ENCODE data around the gene ELF2.
A peak's percentile ranks its signal among the peaks of the same experiment; 100 is the strongest.
"Not testable (repeated sequence)": the region's sequence is repeated elsewhere in the genome, so short reads cannot be mapped to it uniquely, and the experiment has no call there.

ELF2 gene

DNA sequence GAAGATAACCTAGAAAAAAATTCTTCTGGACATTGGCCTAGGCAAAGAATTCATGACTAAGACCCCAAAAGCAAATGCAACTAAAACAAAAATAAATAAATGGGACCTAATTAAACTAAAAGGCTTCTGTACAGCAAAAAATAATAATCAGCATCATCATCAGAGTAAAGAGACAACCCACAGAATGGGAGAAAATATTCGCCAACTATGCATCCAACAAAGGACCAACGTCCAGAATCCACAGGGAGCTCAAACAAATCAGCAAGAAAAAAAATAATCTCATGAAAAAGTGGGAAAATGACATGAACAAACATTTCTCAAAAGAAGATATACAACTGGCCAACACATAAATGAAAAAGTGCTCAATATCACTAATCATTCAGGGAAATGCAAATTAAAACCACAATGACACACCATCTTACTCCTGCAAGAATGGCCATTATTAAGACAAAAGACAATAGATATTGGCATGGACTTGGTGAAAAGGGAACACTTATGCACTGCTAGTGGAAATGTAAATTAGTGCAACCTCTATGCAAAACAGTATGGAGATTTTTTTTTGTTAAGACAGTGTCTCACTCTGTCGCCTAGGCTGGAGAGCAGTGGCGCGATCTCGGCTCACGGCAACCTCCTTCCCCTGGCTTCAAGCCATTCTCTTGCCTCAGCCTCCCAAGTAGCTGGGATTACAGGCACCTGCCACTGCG, 29.9 kb downstream of the ELF2 start:
- in situ Hi-C loops (cut with MboI; ENCODE audit: low pct_unique_long_range_greater_than_20kb, low sequenced_read_pairs), result no loop called here
- no peak for DNase-seq

DNA sequence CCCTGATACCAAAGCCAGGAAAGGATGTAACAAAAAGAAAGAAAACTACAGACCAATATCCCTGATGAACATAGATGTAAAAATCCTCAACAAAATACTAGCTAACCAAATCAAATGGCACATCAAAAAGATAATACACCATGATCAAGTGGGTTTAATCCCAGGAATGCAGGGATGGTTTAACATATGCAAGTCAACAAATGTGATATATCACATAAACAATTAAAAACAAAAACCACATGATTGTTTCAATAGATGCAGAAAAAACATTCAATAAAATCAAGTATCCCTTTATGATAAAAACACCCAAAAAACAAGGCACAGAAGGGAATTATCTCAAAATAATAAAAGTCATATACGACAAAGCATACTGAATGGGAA, 31.5 kb downstream of the ELF2 start:
- no peak for DNase-seq
- in situ Hi-C loops (cut with MboI; ENCODE audit: low pct_unique_long_range_greater_than_20kb, low sequenced_read_pairs), result no loop called here

- peak; percentile 24 for DNase-seq
- in situ Hi-C loops (cut with MboI; ENCODE audit: low pct_unique_long_range_greater_than_20kb, low sequenced_read_pairs), result no loop called here
These were observed 32.0 kb downstream of the ELF2 start for GRCh38 chr4:139144911-139145551.

- DNase-seq, result peak; percentile 67
- in situ Hi-C loops (cut with MboI; ENCODE audit: low pct_unique_long_range_greater_than_20kb, low sequenced_read_pairs), result no loop called here
These were observed 32.7 kb downstream of the ELF2 start for GRCh38 chr4:139144161-139144859.

GRCh38 chr4:139142980-139143379, 34.0 kb downstream of the ELF2 start:
- in situ Hi-C loops (cut with MboI; ENCODE audit: low pct_unique_long_range_greater_than_20kb, low sequenced_read_pairs), result no loop called here

DNA sequence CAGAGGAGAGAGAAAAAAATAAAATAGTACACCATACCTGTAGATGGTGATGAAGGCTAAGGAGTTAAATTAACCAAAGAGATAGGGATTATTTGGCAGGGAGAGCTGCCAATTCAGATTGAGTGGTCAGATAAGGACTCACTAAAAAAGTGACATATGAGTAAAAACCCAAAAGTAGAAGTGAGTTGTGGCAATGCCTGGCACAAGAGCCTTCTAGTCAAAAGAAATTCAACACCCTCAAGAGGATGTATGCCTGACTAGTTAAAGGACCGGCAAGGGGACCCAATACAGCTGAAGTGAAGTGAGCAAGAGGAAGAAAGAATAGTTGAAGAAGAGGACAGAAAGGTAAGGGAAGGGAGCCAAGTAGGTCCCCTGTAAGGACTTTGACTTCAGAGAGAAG, 34.9 kb downstream of the ELF2 start:
- in situ Hi-C loops (cut with MboI; ENCODE audit: low pct_unique_long_range_greater_than_20kb, low sequenced_read_pairs), result no loop called here
- peak; percentile 37 for DNase-seq

More at GRCh38 chr4:139142980-139143379, 34.0 kb downstream of the ELF2 start:
- peak; percentile 36 for DNase-seq

- in situ Hi-C loops (cut with MboI; ENCODE audit: low pct_unique_long_range_greater_than_20kb, low sequenced_read_pairs), result no loop called here
- DNase-seq, result no peak
These were observed 39.3 kb downstream of the ELF2 start for GRCh38 chr4:139137763-139138162.

DNA sequence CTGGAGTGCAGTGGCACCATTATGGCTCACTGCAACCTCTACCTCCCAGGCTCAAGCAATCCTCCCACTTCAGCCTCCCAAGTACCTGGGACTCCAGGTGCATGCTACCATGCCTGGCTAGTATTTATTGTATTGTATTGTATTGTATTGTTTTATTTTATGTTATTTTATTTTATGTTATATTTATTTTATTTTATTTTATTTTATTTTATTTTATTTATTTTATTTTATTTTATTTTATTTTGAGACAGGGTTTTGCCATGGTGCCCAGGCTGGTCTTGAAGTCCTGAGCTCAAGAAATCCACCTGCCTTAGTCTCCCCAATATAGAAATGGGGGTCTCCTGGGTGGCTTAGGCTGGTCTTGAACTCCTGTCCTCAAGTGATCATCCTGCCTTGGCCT, 42.6 kb downstream of the ELF2 start:
- in situ Hi-C loops (cut with MboI; ENCODE audit: low pct_unique_long_range_greater_than_20kb, low sequenced_read_pairs), result no loop called here
- no peak for DNase-seq

DNA sequence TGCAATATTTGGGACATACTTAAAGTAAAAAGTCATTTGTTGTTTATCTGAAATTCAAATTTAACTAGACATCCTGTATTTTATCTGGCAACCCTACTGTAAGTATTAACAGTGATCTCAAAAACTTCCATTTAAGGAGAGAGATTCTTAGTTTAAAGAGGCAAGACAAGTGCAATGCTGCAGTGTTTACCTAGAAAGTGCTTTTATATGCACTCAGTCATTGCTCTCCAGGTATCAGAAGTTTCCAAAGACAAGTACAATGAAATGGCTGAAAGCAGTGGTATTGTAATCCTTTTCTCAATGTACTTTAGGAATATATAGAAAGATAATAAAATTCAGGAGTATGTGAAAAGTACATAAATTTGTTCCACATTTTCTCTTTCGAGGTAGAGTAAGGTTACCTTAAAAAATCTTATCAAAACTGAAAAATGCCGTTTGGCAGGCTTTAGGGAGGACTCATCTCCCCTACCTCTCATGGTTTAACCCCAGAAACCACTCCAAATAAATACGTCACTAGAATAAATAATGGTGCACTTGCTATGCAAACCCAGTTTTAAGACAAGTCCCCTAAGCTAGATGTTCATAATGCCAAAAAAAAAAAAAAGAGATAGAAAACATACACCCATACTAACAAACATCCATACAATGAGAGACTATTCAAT, 45.7 kb downstream of the ELF2 start:
- in situ Hi-C loops (cut with MboI; ENCODE audit: low pct_unique_long_range_greater_than_20kb, low sequenced_read_pairs), result no loop called here
- DNase-seq, result no peak

DNA sequence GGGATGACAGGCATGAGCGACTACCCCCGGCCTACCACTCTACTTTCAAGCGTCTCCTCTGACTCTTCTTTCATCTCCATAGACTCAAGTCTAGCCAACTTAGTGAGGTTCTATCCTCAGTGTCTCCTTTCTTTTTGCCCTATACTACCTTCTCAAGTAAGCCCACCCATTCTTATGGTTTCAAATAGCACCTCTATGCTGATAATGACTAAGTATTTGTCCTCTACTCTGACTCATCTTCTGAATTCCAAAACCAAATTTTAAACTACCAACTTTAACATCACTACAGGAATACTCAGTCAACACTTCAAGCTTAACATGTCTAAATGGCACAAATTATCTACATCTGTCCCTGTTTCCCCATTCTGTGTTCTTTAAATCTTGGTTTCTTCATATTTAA, 47.8 kb downstream of the ELF2 start:
- in situ Hi-C loops (cut with MboI; ENCODE audit: low pct_unique_long_range_greater_than_20kb, low sequenced_read_pairs), result no loop called here
- no peak for DNase-seq

DNA sequence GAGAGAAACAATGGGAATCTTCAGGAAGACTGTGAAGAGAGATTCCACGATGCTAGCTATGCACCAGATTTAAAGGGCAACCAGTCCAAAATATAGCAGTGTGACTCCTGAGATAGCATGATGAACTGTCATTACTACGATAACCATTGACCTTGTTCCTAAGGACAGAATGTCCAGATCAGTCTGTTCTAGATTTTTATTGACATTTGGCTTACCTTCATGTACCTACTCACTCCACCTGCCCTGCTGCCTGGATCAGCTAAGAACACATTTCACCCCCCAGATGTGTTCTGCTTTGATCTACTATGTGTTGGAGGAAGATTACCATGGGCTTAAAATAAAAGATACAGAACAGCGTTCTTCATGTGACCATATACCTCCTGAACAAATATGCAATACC, 50.1 kb downstream of the ELF2 start:
- in situ Hi-C loops (cut with MboI; ENCODE audit: low pct_unique_long_range_greater_than_20kb, low sequenced_read_pairs), result no loop called here

GRCh38 chr4:139123910-139124309, 53.1 kb downstream of the ELF2 start:
- DNase-seq, result no peak
- in situ Hi-C loops (cut with MboI; ENCODE audit: low pct_unique_long_range_greater_than_20kb, low sequenced_read_pairs), result no loop called here

More for the DNA sequence above, 50.1 kb downstream of the ELF2 start:
- no peak for DNase-seq

DNA sequence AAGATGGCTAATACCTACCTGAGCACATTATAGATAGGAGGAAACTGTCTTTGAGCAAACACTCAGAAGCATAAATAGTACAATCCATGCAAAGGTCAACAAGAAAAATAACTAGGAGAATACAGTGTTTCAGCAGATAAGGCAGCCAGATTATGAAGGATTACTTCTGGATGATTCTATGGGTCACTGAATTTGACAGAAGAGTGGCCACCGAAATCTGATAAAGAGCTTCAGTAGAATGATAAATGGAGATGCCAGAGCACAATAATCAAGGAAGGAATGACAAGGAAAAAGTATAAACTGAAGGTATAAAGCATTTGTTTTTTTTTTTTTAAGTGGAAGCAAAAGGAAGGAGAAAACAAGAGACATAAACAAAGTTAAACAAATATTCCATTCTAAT, 58.7 kb downstream of the ELF2 start:
- in situ Hi-C loops (cut with MboI; ENCODE audit: low pct_unique_long_range_greater_than_20kb, low sequenced_read_pairs), result no loop called here
- no peak for DNase-seq

- in situ Hi-C loops (cut with MboI; ENCODE audit: low pct_unique_long_range_greater_than_20kb, low sequenced_read_pairs), result no loop called here
- DNase-seq, result no peak
These were observed 61.8 kb downstream of the ELF2 start for GRCh38 chr4:139115226-139115625.

GRCh38 chr4:139114795-139115194, 62.2 kb downstream of the ELF2 start:
- DNase-seq; in situ Hi-C loops (cut with MboI; ENCODE audit: low pct_unique_long_range_greater_than_20kb, low sequenced_read_pairs): not testable (repeated sequence)

DNA sequence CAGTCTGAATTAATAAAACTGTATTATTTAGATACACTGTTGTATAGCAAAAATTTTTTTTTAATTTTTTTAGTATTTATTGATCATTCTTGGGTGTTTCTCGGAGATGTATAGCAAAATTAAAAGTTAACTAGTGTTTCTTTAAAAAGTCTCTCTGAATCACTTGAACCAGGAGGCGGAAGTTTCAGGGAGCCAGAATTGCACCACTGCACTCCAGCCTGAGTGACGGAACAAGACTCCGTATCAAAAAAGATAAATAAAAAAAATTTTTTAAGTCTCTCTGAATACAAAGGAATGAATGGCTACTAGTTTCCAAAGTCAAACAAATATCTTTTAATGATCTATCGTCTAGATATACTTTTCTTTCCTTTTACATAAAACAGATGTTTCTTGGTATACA, 64.4 kb downstream of the ELF2 start:
- in situ Hi-C loops (cut with MboI; ENCODE audit: low pct_unique_long_range_greater_than_20kb, low sequenced_read_pairs), result no loop called here

GRCh38 chr4:139108567-139109128, 68.4 kb downstream of the ELF2 start:
- DNase-seq, result no peak
- in situ Hi-C loops (cut with MboI; ENCODE audit: low pct_unique_long_range_greater_than_20kb, low sequenced_read_pairs), result no loop called here

More for the DNA sequence above, 64.4 kb downstream of the ELF2 start:
- DNase-seq, result no peak

- peak; percentile 77 for DNase-seq
- in situ Hi-C loops (cut with MboI; ENCODE audit: low pct_unique_long_range_greater_than_20kb, low sequenced_read_pairs), result no loop called here
These were observed 77.5 kb downstream of the ELF2 start for GRCh38 chr4:139099366-139099982.

DNA sequence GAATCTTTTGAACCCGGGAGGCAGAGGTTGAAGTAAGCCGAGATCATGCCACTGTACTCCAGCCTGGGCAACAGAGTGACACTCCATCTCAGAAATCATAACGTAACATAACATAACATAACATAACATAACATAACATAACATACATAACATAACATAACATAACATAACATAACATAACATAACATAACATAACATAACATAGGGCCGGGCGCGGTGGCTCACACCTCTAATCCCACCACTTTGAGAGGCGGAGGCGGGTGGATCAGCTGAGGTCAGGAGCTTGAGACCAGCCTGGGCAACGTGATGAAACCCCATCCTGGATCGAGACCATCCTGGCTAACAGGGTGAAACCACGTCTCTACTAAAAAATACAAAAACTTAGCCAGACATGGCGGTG, 84.7 kb downstream of the ELF2 start:
- in situ Hi-C loops (cut with MboI; ENCODE audit: low pct_unique_long_range_greater_than_20kb, low sequenced_read_pairs), result no loop called here
- DNase-seq, result no peak
